Measurements from ENCODE around the gene CCL20.

Gene CCL20

GRCh38 chr2:227860221-227860641, 46.6 kb downstream of the CCL20 start:
- Histone ChIP-seq H4K20me1 (ENCODE audit: insufficient read depth) (no peaks in the 10 kb centered on the region), H3K4me2 (no peak overlapping the region)

GRCh38 chr2:227861011-227861410, 47.4 kb downstream of the CCL20 start:
- H3K79me2 ChIP-seq (ENCODE audit: insufficient read depth, low read depth) = no peaks in the 10 kb centered on the region
- no peak overlapping the region for H3K9ac ChIP-seq
- H3K27me3 ChIP-seq (ENCODE audit: insufficient read depth, low read depth) = no peaks in the 10 kb centered on the region
- H3K4me1 ChIP-seq (ENCODE audit: low read depth, poor library complexity, severe bottlenecking) = no peaks in the 10 kb centered on the region
- no peaks in the 10 kb centered on the region for H3K36me3 ChIP-seq (ENCODE audit: insufficient read depth)
- no peak for TF ChIP-seq CTCF (conservative IDR thresholded peaks at IDR 0.05; ENCODE audit: low read depth, low read length)
- H3K4me2 ChIP-seq = no peak overlapping the region
- no peak overlapping the region for H3K27ac ChIP-seq
- no peaks in the 10 kb centered on the region for H4K20me1 ChIP-seq (ENCODE audit: insufficient read depth)
- no peak overlapping the region for H3K4me3 ChIP-seq (IDR thresholded peaks at IDR 0.05; ENCODE audit: insufficient read depth, low read depth, low read length)
- no peak overlapping the region for H2AFZ ChIP-seq (ENCODE audit: low read depth)

More at GRCh38 chr2:227860221-227860641, 46.6 kb downstream of the CCL20 start:
- Histone ChIP-seq H3K9ac (no peak overlapping the region), H2AFZ (ENCODE audit: low read depth) (no peak overlapping the region), H3K27me3 (ENCODE audit: insufficient read depth, low read depth) (no peaks in the 10 kb centered on the region), H3K79me2 (ENCODE audit: insufficient read depth, low read depth) (no peaks in the 10 kb centered on the region), H3K27ac (no peak overlapping the region), H3K4me3 (IDR thresholded peaks at IDR 0.05; ENCODE audit: insufficient read depth, low read depth, low read length) (no peak overlapping the region), H3K4me1 (ENCODE audit: low read depth, poor library complexity, severe bottlenecking) (no peaks in the 10 kb centered on the region), H3K36me3 (ENCODE audit: insufficient read depth) (no peaks in the 10 kb centered on the region)
- TF ChIP-seq CTCF (conservative IDR thresholded peaks at IDR 0.05; ENCODE audit: low read depth, low read length) = no peak

- Histone ChIP-seq H3K27ac (no peak overlapping the region), H3K4me2 (no peak overlapping the region), H3K4me3 (IDR thresholded peaks at IDR 0.05; ENCODE audit: insufficient read depth, low read depth, low read length) (no peak overlapping the region), H2AFZ (ENCODE audit: low read depth) (no peak overlapping the region), H3K4me1 (ENCODE audit: low read depth, poor library complexity, severe bottlenecking) (no peaks in the 10 kb centered on the region), H3K9ac (no peak overlapping the region), H4K20me1 (ENCODE audit: insufficient read depth) (no peaks in the 10 kb centered on the region), H3K27me3 (ENCODE audit: insufficient read depth, low read depth) (no peaks in the 10 kb centered on the region), H3K36me3 (ENCODE audit: insufficient read depth) (no peaks in the 10 kb centered on the region), H3K79me2 (ENCODE audit: insufficient read depth, low read depth) (no peaks in the 10 kb centered on the region)
- TF ChIP-seq CTCF (conservative IDR thresholded peaks at IDR 0.05; ENCODE audit: low read depth, low read length) = peak; percentile 60
Measured at GRCh38 chr2:227862227-227862740, 48.6 kb downstream of the CCL20 start.

GRCh38 chr2:227862741-227863588, 49.3 kb downstream of the CCL20 start:
- Histone ChIP-seq H3K27me3 (ENCODE audit: insufficient read depth, low read depth) (no peaks in the 10 kb centered on the region), H3K27ac (no peak overlapping the region), H3K4me2 (no peak overlapping the region), H4K20me1 (ENCODE audit: insufficient read depth) (no peaks in the 10 kb centered on the region), H2AFZ (ENCODE audit: low read depth) (no peak overlapping the region), H3K4me1 (ENCODE audit: low read depth, poor library complexity, severe bottlenecking) (no peaks in the 10 kb centered on the region), H3K36me3 (ENCODE audit: insufficient read depth) (no peaks in the 10 kb centered on the region), H3K4me3 (IDR thresholded peaks at IDR 0.05; ENCODE audit: insufficient read depth, low read depth, low read length) (no peak overlapping the region), H3K79me2 (ENCODE audit: insufficient read depth, low read depth) (no peaks in the 10 kb centered on the region), H3K9ac (no peak overlapping the region)
- no peak for TF ChIP-seq CTCF (conservative IDR thresholded peaks at IDR 0.05; ENCODE audit: low read depth, low read length)
